Measurements from ENCODE around the gene FIGNL2. TPM values are rescaled to one million over a fixed set of nuclear protein-coding genes. Genes with fewer than 3 reads are reported as not detected.

The FIGNL2 gene
- total RNA-seq, 1 experiment from 2014 or later = not detected

GRCh38 chr12:51773145-51773869, 75.2 kb downstream of the FIGNL2 start:
- peaks cover 17% of the 10 kb centered on the region for H3K4me1 Mint-ChIP-seq (ENCODE audit: low read depth, unreplicated experiment)
- intact Hi-C loops (cut with micrococcal nuclease; ENCODE audit: unreplicated experiment) = no loop called here
- peaks cover 2% of the 10 kb centered on the region for H3K9me3 Mint-ChIP-seq (ENCODE audit: low read depth, unreplicated experiment)
- no peak for DNase-seq
- BruUV-seq (replicated peaks) = no TSS peak
- CTCF ChIA-PET = interaction anchor here (0.7 kb wide), 1 partner anchor 402 kb away, joined by 3 read pairs; no protein-coding TSS in a partner anchor
- H3K4me3 Mint-ChIP-seq (ENCODE audit: low read depth, unreplicated experiment) = no peak overlapping the region
- no peaks in the 10 kb centered on the region for H3K36me3 Mint-ChIP-seq (ENCODE audit: insufficient read depth, unreplicated experiment)
- TF ChIP-seq CTCF (IDR thresholded peaks at IDR 0.05; ENCODE audit: unreplicated experiment) = no peak
- peak overlapping the region; percentile 50 for H3K27ac Mint-ChIP-seq (ENCODE audit: unreplicated experiment)
- H3K27me3 Mint-ChIP-seq (ENCODE audit: unreplicated experiment) = no peaks in the 10 kb centered on the region

GRCh38 chr12:51771008-51771407, 77.5 kb downstream of the FIGNL2 start:
- no peaks in the 10 kb centered on the region for H3K36me3 Mint-ChIP-seq (ENCODE audit: insufficient read depth, unreplicated experiment)
- peaks cover 2% of the 10 kb centered on the region for H3K9me3 Mint-ChIP-seq (ENCODE audit: low read depth, unreplicated experiment)
- no peak overlapping the region for H3K4me3 Mint-ChIP-seq (ENCODE audit: low read depth, unreplicated experiment)
- H3K27me3 Mint-ChIP-seq (ENCODE audit: unreplicated experiment) = no peaks in the 10 kb centered on the region
- BruUV-seq (replicated peaks) = no TSS peak
- no peak for TF ChIP-seq CTCF (IDR thresholded peaks at IDR 0.05; ENCODE audit: unreplicated experiment)
- intact Hi-C loops (cut with micrococcal nuclease; ENCODE audit: unreplicated experiment) = no loop called here
- peaks cover 15% of the 10 kb centered on the region for H3K4me1 Mint-ChIP-seq (ENCODE audit: low read depth, unreplicated experiment)
- CTCF ChIA-PET = no interaction called here
- DNase-seq = no peak
- no peak overlapping the region for H3K27ac Mint-ChIP-seq (ENCODE audit: unreplicated experiment)

Other genes with a start within 250 kb of the FIGNL2 start
- gene ANKRD33, start 39.4 kb upstream of the FIGNL2 start, total RNA-seq (2022) = not detected in 2 replicates
- gene ACVRL1, start 58.8 kb upstream of the FIGNL2 start, total RNA-seq (2022) = 0.44 TPM in 1 of 2 replicates, not detected in the other
- 16.3 and 17.3 TPM in 2 replicates for gene ACVR1B, start 103.0 kb upstream of the FIGNL2 start, total RNA-seq (2022)
- gene TAMALIN, start 158.2 kb upstream of the FIGNL2 start, total RNA-seq (2022) = 0.34 TPM in 1 of 2 replicates, not detected in the other
- gene NR4A1, start 202.7 kb upstream of the FIGNL2 start, total RNA-seq (2022) = 18.0 and 18.9 TPM in 2 replicates
- gene ATG101, start 221.3 kb upstream of the FIGNL2 start, total RNA-seq (2022) = 32.8 and 35.0 TPM in 2 replicates
- gene SMIM41, start 231.0 kb upstream of the FIGNL2 start, total RNA-seq (2022) = not detected in 2 replicates